Kidney capillary endothelial cell (primary cell): Measurements from ENCODE around the gene TRIM68.

Source experiments
- DNase-seq: peaks from one replicate; pipeline ENCODE4 v3.0.0-alpha.2; 2018; ENCODE audit warnings: low spot score

TRIM68 gene, protein sequence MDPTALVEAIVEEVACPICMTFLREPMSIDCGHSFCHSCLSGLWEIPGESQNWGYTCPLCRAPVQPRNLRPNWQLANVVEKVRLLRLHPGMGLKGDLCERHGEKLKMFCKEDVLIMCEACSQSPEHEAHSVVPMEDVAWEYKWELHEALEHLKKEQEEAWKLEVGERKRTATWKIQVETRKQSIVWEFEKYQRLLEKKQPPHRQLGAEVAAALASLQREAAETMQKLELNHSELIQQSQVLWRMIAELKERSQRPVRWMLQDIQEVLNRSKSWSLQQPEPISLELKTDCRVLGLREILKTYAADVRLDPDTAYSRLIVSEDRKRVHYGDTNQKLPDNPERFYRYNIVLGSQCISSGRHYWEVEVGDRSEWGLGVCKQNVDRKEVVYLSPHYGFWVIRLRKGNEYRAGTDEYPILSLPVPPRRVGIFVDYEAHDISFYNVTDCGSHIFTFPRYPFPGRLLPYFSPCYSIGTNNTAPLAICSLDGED

DNA sequence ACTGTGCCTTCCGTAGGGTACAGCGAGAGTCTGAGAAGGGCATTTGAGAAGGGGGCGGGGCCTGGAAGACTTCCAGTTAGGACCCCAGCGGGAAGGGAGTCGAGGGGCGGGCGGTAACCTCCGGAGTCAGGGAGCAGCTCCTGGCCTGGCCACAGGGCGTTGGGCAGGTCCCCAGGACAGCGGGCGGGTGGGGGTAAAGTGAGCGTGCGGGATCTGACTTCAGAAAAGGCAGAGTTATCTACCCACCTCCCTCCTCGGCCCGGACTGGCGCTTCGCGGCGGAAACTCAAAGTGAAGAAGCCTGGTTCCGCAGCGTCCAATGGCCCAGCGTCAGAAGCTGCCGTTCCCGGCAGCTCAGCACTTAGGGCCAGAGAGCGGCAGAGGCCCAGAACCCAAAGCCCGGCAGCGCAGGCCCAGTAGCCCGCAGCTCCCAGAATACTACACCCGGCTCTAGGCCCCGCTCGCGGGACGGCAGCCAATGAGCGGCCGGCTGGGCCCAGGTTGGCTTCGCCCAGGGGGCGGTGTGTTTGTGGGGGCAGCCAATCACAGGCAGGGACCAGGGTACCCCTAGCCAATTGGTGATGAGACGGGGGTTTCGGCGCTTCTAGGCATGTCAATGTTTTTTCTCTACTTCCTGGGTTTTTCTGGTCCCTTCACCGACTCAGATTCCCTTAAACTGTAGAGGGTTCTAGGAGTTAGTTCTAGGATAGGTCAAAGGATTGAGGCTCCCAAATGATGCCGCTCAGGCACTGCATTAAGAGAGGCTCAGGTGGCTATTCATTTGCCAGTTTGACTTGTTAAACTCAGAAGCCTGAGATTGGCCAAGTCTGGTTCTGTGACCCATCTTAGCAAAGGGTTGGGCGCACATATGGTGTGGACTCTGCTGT is at the start of gene TRIM68:
Gene TRIM68 (minus strand): TSS at position 451 of the 886 bp plus-strand sequence. CDS start 2,727 bp downstream, outside the sequence.
- peak; percentile 89 for DNase-seq

DNA sequence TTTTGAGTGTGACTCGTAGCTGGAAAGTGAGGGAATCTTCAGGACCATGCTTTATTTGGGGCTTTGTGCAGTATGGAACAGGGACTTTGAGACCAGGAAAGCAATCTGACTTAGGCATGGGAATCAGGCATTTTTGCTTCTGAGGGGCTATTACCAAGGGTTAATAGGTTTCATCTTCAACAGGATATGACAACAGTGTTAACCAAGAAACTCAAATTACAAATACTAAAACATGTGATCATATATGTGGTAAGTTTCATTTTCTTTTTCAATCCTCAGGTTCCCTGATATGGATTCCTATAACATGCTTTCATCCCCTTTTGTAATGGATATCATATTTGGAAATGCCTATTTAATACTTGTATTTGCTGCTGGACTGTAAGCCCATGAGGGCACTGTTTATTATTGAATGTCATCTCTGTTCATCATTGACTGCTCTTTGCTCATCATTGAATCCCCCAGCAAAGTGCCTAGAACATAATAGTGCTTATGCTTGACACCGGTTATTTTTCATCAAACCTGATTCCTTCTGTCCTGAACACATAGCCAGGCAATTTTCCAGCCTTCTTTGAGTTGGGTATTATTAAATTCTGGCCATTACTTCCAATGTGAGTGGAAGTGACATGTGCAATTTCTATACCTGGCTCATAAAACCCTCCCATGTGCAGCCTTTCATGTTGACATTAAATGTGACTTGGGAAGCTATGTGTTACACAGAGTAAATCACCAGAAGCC is 46.8 kb upstream of the TRIM68 start:
- DNase-seq: no peak

DNA sequence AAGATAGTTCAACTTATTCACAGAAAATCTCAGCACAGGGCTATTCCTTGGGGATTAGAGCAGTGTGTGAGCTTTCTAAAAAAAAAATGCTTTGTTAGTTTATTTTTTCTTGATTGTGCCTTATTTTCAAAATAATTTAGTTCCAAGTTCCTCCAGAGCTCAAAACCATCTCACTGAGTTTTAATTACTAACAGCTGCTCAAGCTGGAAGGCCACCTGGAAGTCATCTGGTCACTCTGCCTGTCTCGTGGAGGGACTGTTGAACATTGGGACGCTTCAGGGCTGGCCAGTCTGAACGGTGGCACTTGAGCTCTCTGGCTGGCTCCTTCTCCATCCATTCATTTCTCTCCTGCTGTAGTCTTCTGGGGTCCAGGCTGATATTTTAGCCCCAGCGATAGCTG is 39.7 kb upstream of the TRIM68 start:
- DNase-seq: no peak

DNA sequence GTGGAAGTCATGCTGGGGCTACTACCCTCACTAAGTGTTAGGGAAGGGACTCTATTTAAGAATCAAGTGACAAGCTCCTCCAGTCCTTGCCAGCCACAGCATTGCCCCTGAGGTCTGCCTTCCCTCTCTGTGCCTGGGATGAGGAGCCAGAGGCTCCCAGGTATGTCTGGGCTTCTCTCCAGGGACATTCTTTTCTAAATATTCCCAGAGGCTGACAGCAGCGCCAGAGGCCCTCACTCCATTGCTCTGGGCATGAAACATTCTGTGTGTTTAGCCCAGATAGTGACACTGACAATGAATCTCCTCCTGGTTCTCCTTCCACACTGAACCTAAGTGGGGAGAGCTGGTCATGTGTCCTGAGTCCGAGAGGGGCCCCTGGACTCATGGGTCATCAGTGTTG is 37.9 kb upstream of the TRIM68 start:
- no peak for DNase-seq

DNA sequence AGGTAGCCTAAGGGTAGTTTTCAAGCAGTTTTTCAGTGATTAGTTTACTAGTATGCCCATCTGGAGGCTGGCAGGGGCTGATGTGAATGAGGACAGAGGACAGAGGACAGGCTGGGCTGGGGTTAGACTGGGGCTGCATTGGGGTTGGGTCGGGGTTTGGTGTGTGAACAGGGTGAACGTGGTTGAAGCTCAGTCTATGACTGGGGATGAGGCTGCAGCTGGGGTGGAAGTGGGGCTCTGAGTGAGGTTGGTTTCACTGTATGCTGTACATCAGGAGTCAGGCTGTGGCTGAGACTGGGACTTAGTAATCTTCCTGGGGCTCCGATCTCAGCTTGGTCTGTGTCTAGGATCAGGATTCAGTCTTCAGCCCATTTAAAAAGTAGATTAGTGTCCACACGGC is 36.2 kb upstream of the TRIM68 start:
- no peak for DNase-seq

DNA sequence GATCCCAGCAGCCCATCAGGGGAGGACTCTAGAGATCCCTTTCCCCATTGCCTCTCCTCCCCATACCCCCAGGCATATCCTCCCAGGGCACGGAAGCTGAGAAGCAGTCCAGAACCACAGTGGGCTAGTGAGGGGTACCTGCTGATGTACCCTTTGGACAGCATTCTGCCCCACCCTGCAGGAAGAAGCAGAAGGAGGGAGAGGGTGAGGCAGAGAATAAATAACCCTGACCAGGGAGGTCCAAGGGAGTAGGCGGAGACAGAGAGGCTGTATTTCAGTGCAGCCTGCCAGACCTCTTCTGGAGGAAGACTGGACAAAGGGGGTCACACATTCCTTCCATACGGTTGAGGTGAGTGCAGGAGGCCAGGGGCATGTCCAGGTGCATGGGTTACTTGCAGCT is 35.7 kb upstream of the TRIM68 start, which contains the start of gene OR51E1:
Gene OR51E1 (plus strand): TSS at position 301 of the 400 bp plus-strand sequence. CDS start 8,545 bp downstream, outside the sequence.
- no peak for DNase-seq

DNA sequence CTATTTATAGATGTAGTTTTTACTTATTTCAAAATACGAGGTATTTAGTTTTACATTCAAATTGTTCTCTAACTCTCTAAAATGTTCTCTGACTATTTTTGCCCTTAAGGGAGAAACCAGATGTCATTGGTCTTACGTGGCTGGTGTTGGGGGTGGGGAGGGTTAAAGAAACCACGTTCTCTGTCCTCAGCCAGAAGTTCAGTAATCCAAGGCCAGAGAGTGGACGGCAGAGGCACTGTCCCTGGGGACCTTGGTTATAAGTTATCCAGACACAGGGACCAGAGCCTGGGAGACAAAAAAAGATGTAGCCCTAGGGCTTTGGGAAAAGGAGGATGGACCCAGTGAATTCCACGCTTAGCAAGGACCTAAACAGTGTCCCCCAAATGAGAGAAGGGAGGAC is 35.0 kb upstream of the TRIM68 start:
- no peak for DNase-seq

DNA sequence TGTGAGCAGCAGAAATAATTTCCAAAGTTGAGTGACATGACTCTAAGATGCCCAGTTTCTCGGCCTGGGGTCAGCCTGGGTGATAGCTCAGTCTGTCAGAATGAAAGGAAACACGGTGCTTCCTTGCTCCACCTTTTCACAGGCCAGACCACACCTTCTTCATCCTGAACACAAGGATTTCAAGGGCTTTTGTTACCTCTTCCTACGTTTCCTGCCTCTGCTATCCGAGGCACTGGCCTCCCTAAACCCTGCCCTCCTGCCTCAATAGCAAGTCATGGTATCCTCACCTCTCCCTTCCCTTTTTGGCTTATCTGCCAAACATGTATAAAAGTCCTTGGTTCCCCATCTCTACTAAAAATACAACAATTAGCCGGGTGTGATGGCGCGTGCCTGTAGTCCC is 34.0 kb upstream of the TRIM68 start:
- DNase-seq: no peak

DNA sequence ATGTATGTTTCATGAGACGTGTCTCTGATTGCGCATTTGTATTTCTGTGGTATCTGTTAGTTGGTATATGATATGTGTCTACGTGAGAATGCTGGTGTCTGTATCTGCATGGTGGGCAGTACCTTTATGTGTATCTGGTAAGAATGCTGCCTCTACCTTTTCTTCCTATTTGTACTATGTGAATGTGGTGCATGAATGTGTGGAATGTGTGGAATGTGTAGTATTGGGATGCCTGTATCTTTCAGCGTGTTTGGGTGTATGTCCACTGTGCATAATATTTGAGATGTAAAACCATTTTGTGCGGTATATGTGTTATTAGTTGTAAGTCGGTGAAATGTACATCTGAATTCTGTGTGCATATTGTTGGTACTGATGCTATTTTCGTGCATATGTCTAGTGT is 33.5 kb upstream of the TRIM68 start:
- DNase-seq: no peak

DNA sequence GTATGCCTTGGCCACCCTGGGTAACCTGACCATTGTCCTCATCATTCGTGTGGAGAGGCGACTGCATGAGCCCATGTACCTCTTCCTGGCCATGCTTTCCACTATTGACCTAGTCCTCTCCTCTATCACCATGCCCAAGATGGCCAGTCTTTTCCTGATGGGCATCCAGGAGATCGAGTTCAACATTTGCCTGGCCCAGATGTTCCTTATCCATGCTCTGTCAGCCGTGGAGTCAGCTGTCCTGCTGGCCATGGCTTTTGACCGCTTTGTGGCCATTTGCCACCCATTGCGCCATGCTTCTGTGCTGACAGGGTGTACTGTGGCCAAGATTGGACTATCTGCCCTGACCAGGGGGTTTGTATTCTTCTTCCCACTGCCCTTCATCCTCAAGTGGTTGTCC is 31.9 kb upstream of the TRIM68 start:
- DNase-seq: no peak

DNA sequence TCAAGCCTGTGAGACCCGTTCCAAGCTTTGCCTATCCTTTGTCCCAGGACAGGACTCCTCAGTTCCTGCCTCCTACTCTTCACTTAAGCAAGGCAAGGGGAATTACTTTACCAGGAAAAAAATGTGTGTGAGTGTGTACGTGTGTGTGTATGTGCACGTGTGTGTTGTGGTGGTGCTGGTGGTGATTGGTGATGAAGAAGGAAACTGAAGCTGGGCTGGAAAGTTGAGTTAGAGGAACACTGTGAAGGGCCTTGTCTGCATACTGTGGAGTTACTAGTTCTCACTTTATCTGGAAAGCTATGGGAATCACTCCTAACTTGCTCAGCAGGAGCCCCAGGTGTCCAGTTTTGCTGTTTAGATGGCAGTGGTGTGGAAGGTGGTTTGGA is 29.6 kb upstream of the TRIM68 start:
- DNase-seq: no peak

DNA sequence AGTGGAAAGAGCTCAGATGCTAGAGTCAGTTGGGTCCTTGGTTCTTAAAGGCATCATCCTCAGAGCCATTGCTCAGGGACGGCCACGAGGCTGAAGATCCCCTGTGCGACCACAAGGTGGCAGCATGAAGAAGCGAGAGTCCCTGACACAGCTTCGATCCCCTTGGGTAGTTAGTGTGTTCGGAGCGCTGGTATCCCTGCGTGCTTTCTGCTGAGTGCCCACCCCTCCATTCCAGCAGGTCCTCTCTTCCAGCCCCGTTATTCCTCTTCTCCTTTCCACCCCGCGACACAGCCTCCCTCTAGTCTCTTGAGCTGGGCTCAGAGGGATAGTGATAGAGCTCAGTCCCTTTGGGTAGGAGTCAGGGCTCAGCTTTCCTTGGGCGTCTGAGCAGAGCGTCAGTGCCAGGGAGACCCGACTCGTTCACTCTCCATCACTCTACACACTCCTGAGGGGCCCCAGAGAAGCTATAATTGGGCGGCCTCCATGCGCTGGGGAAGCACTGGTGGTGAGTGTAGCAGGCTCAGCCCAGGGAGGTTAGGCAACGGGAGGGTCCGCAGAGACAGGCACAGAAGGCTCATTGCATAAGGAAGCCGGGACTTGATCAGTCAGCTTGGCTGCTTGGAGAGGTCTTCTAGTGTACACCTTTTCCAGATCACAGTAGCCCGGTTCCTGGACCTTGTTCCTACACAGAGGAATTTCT is 29.1 kb upstream of the TRIM68 start, which contains the start of gene OR51D1:
Gene OR51D1 (plus strand): TSS at position 516 of the 700 bp plus-strand sequence. CDS start 2,314 bp downstream, outside the sequence.
- peak; percentile 47 for DNase-seq

DNA sequence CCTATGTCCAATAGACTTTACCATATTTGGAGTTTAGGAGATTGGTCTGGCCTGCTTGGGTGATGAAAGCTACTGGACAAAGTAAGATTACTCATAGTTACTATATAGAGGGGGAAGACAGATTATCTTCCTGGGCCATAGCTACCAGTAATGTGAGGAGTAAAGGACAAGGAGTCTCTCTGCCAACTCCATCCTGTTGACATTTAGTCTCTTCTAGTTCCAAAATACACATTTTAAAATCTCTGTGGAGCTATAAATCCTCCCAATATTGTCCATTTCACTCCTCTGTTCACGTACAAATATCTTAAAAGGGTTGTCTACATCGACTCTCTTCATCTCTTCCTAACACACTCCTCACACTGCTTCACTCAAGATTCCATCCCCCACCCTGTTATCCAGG is 28.1 kb upstream of the TRIM68 start:
- no peak for DNase-seq

DNA sequence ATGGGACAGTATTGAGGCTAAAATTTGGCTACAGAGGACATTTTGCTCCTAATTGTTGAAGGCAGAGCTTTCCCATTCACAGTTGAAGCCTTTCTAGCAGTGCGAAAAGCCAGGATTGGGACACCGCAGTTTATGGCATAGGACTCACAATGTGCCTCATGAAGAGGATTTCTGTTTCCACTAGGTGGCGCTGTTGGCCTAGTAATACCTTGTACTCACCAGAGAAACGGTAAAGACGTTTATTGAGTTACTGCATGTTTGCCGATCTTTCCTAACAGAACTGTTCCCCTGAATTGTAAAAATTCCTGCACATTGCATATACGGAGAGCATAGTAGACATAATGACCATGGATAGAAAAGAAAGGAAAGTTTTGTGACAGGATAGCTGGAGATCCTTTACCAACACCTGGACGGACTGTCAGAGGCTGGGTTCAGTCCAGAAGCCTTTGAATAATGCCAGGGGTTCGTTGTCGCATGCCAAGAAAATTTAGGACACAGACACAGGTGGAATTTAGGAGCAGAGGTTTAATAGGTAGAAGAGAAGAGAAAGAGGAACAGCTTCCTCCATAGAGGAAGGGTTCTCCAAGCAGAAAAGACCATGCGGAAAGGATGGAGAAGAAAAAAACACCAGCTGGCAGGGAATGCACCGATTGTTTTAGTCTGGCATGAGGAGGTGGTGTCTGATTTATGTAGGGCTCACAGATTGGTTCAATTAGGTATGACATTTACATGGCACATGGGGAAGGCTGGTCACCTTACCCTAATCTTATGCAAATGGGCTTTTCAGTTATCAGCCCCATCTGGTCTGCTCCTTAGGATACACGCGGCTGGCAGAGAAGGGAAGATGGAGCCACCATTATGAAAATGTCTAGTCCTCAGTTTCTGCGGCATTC is 18.4 kb upstream of the TRIM68 start:
- peak; percentile 51 for DNase-seq

DNA sequence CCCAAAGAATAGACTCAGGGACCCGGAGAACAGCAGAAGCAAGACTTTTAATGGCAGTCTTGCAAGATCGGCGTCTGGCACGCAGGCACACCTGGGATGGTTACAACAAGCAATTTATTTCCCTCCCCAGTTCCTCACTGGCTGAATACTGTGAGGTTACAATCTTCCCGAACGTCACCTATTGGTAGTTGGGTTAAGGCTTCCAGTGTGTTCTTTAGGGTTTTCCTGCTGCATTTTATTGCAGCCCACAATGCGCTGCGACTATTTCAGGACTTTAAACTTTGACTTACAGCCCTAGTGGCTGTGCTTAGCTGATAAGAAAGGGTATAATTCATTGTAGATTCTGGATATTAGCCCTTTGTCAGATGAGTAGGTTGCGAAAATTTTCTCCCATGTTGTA is 11.5 kb upstream of the TRIM68 start:
- no peak for DNase-seq

DNA sequence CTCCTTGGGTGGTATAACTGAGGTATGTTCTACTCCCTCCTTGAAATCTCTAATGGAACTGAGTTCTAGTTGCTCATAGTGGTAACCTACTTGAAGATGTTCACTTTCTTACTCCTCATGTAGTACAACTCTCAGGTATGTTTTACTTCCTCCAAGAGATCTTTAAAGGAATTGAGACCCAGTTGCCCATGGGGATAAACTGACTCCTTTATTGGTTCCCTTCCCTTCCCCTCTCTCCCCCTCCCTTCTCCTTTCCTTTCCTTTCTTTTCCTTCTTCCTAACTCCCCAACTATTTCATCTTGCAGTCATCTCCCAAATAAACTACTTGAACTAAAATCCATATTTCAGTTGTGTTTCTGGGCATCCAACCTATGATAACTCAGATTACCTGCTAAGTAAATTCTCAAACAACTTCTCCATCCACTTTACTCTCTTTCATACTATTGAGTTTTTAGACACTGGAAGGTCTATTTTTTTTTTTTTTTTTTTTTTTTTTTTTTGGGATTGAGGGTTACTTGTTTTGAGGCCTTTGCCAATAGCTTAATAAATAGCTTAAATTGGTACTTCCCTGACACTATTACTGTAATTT is 7.9 kb upstream of the TRIM68 start:
- DNase-seq: no peak

DNA sequence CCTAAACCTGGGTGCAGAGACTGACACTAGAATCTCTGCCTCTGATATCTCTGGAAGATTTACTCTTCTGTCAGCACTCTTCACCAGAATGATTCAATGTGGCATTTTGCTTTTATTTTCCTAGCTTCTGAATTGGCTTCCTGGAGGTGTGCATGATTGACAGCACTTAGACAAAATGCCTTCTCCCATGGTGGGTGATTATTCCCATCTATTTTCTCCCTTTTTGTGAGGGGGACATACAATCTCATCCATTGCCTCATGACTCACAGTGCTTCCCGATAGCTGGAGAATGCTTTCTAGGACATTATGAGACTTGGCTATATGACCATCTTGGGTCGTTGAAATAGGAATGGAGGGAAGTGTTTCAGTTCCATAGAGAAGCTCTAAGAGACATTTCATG is 4.0 kb upstream of the TRIM68 start:
- DNase-seq: no peak

DNA sequence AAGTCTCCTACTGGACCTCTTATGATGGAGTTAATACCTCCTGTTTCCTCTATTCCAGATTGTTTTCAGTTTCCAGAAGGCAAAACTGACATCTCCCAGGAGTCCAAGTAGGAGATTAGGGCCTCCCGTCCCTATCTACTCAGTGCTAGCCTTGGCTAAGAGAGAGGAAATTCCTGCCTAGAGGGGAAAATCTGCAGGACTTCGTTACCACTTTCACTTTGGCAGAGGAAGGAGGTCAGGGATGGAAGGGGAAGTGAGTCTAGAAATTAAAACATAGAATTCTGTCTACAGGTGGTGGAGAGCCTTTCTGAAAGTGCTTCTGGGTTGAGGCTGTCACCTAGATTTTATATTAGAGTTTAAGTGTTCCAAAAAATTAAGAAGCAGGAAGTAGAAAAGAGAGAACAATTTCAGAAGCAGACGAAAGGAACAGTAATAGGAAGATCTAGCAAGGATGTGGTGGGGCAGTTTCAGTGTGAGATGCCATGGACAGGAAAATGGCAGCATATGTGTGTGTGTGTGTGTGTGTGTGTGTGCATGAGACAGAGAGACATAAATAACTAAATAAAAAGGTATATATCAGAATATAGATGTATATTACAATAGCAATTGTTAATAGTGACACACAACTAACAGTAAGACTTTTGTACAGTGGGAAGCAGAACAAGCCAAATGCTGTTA is 2.4 kb upstream of the TRIM68 start:
- DNase-seq: no peak

DNA sequence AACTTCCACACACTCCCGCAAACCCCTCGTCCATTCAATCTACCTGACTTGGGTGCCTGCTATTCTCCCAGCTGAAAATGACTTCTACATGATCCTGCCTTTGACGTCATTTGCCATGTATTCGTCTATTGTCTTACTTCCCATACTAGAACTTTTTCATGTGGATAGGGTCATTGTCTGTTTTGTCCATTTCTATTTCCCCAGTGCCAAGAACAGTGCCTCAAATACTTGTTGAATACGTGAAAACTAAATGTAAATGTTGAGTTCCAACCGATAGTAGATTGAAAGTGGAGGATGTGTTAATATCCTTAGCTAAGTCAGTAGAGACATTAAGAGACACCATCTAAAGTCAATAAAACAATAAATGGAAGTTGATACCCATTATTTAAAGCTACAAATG is 935 bp downstream of the TRIM68 start:
- no peak for DNase-seq
